HS-27A (cell line): Measurements from ENCODE around the gene STK33.
A peak's percentile ranks its signal among the peaks of the same experiment; 100 is the strongest.

ENCODE experiments used
- DNase-seq: peaks from one replicate; pipeline ENCODE4 v3.0.0-alpha.2; 2012; ENCODE audit warnings: low read depth, missing footprints

Gene STK33

DNA sequence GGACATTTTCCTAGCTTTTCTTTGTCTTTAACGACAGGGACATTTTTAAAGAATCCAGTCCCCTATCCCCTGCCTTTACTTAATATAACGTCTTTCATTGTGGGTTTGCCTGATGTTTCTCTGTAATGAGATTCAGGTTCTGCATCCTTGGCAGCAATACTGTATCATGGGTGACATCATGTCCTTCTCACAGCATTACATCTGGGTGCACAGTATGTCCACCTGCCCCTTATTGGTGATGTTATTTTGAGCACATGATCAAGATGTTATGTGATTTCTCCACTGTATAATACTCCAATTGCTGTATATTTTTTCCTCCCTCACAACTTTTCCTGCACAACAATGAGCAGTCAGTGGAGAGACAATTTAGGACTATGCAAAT is 9.7 kb upstream of the STK33 start:
- no peak for DNase-seq

GRCh38 chr11:8601376-8602133 is 7.5 kb upstream of the STK33 start:
- no peak for DNase-seq

DNA sequence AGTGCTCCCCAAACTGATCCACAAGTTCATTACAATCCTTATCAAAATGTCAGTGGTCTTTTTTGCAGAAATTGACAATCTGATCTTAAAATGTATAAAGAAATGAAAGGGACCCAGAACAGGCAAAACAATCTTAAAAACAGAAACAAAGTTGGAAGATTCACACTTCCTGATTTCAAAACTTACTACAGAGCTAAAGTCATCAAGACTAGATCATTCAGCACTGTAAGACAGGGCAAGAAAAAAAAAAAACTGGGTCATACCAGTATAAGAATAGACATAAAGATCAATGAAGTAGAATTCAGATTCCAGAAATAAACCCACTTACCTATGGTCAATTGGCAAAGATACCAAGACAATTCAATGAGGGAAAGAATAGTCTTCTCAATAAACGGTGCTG is 4.5 kb upstream of the STK33 start:
- no peak for DNase-seq

GRCh38 chr11:8597182-8597581 is 3.2 kb upstream of the STK33 start:
- DNase-seq: no peak

DNA sequence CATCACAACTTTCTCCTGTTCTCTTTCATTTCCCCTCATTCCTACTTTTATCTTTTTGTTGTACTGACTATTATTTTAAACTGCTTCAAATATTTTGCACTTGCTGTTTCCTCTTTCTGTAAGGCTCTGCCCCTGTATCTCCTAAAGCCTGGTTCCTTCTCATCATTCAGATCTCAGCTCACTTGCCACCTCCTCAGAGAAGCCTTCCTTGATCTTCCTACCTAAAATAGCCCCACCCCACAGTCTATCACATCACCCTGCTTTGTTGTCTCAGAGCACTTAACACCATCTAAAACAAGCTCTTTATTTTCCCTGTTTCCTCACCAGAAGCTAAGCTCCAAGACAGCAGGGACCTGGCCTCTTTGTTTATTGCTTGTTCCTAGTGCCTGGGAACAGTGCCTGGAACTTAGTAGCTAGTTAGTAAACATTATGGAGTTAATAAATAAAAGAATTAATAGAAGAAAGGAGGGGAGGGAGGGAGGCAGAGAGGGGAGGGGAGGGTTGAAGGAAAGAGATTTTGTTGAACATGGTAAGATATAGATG is 2.5 kb upstream of the STK33 start:
- DNase-seq: no peak

GRCh38 chr11:8593455-8593854 is 573 bp downstream of the STK33 start:
- no peak for DNase-seq

- DNase-seq: no peak
Observed at GRCh38 chr11:8587915-8588314, 6.1 kb downstream of the STK33 start.

GRCh38 chr11:8586805-8587204 is 7.2 kb downstream of the STK33 start:
- no peak for DNase-seq

- no peak for DNase-seq
Observed at GRCh38 chr11:8586184-8586583, 7.8 kb downstream of the STK33 start.

- DNase-seq: no peak
Observed at GRCh38 chr11:8584511-8584910, 9.5 kb downstream of the STK33 start.

- no peak for DNase-seq
Observed at GRCh38 chr11:8584082-8584481, 9.9 kb downstream of the STK33 start.

GRCh38 chr11:8581300-8581699 is 12.7 kb downstream of the STK33 start:
- no peak for DNase-seq

DNA sequence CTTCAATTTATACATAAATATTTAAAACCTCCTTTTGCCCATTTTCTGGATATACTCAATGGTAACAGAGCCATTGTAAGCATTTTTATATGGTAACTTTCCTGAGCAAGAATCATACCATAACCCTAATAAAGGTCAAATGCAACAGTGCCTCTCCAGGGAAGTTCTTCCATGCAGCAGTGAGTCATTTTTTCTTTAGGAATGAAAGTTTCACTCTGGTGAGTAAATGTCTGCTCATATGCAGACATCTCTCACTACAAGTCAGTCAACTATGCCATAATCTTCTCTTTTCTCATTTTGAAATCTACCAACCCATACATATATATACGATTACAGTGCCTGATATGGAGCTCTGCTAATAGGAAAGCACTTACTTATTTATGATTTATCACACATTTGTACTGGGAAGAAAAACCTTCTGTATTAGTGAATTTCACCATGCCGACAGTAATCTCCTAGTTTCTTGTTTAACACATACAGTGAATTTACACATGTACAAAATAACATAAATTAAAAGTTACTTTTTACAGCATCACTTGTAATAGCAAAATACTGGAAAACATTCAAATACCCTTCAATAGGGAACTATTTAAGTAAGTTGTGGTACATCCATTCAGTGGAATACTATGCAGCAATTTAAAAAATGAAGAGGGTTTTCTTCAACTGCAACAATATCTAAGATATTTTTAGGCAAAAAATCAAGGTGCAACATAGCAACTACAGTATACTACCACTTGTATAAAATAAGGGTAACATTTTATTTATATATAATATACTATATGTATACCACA is 16.0 kb downstream of the STK33 start:
- DNase-seq: no peak

DNA sequence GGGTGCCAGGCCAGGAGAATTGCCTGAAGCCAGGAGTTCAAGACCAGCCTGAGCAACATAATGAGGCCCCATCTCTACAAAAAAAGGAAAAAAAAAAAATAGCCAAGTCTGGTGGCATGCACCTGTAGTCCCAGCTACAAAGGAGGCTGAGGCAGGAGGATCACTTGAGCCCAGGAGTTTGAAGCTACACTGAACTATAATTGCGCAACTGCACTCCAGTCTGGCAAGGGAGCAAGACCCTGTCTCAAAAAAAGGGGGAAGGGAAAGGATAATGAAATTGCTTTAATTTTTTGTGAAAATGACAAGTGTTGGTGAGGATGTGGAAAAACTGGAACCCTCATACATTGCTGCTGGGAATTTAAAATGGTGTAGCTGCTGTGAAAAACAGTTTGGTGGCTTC is 19.2 kb downstream of the STK33 start:
- DNase-seq: no peak

DNA sequence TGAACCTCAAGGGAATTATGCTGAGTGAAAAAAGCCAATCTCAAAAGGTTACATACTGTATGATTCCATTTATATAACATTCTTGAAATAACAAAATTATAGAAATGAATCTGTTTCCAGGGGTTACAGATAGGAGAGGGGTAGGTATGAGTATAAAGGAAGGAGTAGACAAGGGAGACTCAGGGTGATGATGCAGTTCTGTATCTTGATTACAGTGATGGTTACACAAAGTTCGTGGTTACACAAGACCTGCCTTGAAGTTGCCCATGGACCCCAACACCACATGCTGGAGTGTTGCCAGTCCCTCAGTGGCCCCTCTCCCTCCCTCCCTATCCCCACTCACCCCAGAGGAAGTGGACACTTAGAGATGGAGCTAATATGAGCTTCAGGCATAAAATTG is 20.3 kb downstream of the STK33 start:
- DNase-seq: no peak

GRCh38 chr11:8567602-8568198 is 26.3 kb downstream of the STK33 start:
- DNase-seq: peak; percentile 22

GRCh38 chr11:8566613-8567210 is 27.3 kb downstream of the STK33 start:
- DNase-seq: peak; percentile 40

- DNase-seq: no peak
Observed at GRCh38 chr11:8564526-8564925, 29.5 kb downstream of the STK33 start.

DNA sequence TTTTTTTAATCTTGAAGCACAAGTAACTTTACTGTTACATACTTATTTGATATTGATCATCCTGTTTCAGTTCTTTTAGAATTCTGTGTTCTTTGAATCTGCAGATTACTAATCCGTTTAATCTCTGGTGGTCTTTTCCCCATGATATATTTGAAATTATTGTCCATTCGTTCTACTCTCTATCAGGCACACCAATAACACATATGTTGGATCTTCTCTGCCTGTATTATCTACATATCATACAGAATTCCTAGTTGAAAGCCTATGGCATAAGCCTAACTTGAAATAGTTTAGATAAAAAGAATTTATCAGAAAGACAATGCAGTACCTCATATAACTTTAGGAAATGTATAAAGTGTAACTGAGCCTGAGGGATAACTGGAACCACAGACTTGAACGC is 32.6 kb downstream of the STK33 start:
- DNase-seq: no peak

DNA sequence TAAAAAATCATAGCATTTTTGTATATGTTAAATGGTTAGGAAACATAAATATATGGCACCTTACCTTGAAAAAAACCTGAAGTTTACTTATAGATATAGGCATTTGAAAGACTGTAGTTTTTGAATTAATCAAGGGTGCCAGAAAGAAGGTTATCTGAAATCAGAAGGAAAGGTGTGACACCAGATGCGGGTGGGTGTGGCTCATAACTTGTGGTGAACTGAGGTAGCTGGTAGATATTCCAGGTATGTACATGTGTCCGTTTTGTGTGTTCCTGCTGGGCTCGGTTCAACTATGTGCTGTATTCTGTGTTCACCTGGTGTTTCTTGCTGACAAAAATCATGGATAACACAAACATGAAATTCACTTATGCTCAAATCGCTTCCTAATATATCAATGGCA is 35.6 kb downstream of the STK33 start:
- no peak for DNase-seq

DNA sequence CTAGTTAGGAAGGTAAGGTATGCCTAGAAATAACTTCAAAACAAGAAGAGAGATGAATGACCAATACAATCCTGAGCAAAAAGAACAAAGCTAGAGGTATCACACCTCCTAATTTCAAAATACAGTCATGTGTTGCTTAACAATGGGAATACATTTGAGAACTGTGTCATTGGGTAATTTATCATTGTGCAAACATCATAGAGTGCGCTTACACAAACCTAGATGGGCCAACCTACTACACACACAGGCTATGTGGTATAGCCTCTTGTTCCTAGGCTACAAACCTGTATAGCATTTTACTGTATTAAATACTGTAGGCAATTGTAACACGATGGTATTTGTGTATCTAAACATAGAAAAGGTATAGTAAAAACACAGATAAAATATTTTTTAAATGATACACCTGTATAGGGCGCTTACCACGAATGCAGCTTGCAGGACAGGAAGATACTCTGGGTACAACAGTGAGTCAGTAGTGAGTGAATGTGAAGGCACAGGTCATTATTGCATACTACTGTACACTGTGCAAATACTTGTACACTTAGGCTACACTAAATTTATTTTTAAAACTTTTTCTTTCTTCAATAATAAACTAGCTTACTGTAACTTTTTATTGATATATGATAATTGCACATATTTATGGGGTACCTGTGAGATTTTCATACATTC is 48.2 kb downstream of the STK33 start:
- no peak for DNase-seq

- DNase-seq: no peak
Observed at GRCh38 chr11:8544807-8545206, 49.2 kb downstream of the STK33 start.
